GM18526 (cell line): ENCODE results near the gene LOXL1.

Experiments used
- POLR2A ChIP-seq: IDR thresholded peaks from 3 replicates; pipeline ENCODE4 v1.6.1; 2011; ENCODE audit not compliant: insufficient read length; ENCODE audit errors: extremely low read depth

Gene LOXL1

GRCh38 chr15:73948982-73949381 lies 22.7 kb downstream of the LOXL1 start:
- TF ChIP-seq POLR2A: no peak

GRCh38 chr15:73949496-73949895 lies 23.2 kb downstream of the LOXL1 start:
- TF ChIP-seq POLR2A: no peak

GRCh38 chr15:73950479-73950830 lies 24.2 kb downstream of the LOXL1 start:
- no peak for TF ChIP-seq POLR2A

- TF ChIP-seq POLR2A: no peak
Measured at GRCh38 chr15:73950831-73951561, 24.7 kb downstream of the LOXL1 start.

GRCh38 chr15:73951601-73952000 lies 25.3 kb downstream of the LOXL1 start:
- TF ChIP-seq POLR2A: no peak

- no peak for TF ChIP-seq POLR2A
Measured at GRCh38 chr15:73952171-73952912, 26.1 kb downstream of the LOXL1 start.

- no peak for TF ChIP-seq POLR2A
Measured at GRCh38 chr15:73952913-73953750, 26.9 kb downstream of the LOXL1 start.

- no peak for TF ChIP-seq POLR2A
Measured at GRCh38 chr15:73954188-73955145, 28.2 kb downstream of the LOXL1 start.

- TF ChIP-seq POLR2A: no peak
Measured at GRCh38 chr15:73955326-73955725, 29.1 kb downstream of the LOXL1 start.

- no peak for TF ChIP-seq POLR2A
Measured at GRCh38 chr15:73955861-73956742, 29.8 kb downstream of the LOXL1 start.

- TF ChIP-seq POLR2A: no peak
Measured at GRCh38 chr15:73956743-73957135, 30.5 kb downstream of the LOXL1 start.

- no peak for TF ChIP-seq POLR2A
Measured at GRCh38 chr15:73957276-73957675, 31.0 kb downstream of the LOXL1 start.

- no peak for TF ChIP-seq POLR2A
Measured at GRCh38 chr15:73957785-73958184, 31.5 kb downstream of the LOXL1 start.

- no peak for TF ChIP-seq POLR2A
Measured at GRCh38 chr15:73959012-73959581, 32.8 kb downstream of the LOXL1 start.

- TF ChIP-seq POLR2A: no peak
Measured at GRCh38 chr15:73959801-73960200, 33.5 kb downstream of the LOXL1 start.
